ENCODE results near the gene LHX6. TPM values are rescaled to one million over a fixed set of nuclear protein-coding genes. Genes with fewer than 3 reads are reported as not detected.

Gene LHX6
- total RNA-seq = 1 to 10 TPM in 1 of 4 donors, under 1 TPM in 2, not detected in 1; 0.53 to 4.6 (median 0.95) TPM

DNA sequence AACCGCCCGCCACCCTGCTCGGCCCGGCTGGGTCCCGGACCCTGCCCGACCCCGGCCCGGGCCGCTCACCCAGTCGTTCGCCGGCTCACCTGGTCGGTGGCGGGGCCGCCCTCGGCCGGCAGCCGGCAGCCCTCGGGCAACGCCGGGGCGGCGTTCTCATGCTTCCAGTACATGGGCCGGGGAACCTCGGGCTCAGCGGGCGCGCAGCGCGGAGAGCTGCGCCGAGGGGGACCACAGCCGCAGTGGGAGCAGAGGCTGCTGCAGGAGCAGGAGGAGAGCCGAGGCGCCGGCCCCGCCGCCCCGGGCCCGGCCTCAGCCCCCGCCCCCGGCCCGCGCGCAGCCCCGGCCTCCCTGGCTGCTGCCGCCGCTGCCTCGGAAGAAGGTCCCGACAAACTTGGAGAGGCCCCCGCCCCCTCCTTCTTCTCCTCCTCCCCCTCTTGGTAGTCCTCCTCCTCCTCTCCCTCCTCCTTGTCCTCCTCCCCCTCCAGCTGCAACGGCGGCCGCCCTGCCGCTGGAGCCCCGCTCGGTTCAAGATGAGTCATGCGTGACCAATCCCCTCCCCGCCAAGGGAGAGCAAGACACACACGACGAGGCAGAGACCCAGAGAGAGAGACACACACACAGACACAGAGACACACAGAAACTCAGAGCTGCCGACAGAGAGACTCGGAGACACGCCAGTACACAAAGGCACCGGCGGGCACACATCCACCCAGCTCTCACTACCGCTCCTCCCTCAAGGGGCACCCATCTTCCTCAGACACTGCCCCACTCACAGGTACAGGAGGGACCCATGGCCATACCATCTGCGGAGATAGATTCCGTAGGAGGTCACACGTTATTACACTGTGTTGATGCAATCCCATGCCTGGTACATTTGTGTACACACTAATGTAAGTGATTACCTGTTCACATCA, at the start of gene LHX6:
Gene LHX6, minus strand, starts transcription at position 390 of the 917 bp plus-strand sequence. Its CDS starts 217 bp downstream, at position 173.
- TF ChIP-seq POLR2A (IDR thresholded peaks at IDR 0.05) = no peak
- TF ChIP-seq, protein P1, sequence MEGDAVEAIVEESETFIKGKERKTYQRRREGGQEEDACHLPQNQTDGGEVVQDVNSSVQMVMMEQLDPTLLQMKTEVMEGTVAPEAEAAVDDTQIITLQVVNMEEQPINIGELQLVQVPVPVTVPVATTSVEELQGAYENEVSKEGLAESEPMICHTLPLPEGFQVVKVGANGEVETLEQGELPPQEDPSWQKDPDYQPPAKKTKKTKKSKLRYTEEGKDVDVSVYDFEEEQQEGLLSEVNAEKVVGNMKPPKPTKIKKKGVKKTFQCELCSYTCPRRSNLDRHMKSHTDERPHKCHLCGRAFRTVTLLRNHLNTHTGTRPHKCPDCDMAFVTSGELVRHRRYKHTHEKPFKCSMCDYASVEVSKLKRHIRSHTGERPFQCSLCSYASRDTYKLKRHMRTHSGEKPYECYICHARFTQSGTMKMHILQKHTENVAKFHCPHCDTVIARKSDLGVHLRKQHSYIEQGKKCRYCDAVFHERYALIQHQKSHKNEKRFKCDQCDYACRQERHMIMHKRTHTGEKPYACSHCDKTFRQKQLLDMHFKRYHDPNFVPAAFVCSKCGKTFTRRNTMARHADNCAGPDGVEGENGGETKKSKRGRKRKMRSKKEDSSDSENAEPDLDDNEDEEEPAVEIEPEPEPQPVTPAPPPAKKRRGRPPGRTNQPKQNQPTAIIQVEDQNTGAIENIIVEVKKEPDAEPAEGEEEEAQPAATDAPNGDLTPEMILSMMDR (IDR thresholded peaks at IDR 0.05) = no peak
- Histone ChIP-seq H3K36me3 (no peaks in the 10 kb centered on the region), H3K27me3 (peaks cover 21 to 93% (median 41%) of the 10 kb centered on the region in 4 donors), H3K4me3 (peak within 1 kb of the TSS; percentile 17 to 67 (median 44)), H3K4me1 (peaks cover 15 to 39% (median 27%) of the 10 kb centered on the region in 3 donors), H3K27ac (peak within 1 kb of the TSS in 2 of 4 donors; percentile 52 to 66), H3K9me3 (no peaks in the 10 kb centered on the region)
- whole genome bisulfite sequencing, 2 donors = 43 to 64% methylated on average over 5 to 8 of the region's 70 CpGs
- intact Hi-C loops (cut with DNase I) = no loop called here
- DNase-seq = no peak

DNA sequence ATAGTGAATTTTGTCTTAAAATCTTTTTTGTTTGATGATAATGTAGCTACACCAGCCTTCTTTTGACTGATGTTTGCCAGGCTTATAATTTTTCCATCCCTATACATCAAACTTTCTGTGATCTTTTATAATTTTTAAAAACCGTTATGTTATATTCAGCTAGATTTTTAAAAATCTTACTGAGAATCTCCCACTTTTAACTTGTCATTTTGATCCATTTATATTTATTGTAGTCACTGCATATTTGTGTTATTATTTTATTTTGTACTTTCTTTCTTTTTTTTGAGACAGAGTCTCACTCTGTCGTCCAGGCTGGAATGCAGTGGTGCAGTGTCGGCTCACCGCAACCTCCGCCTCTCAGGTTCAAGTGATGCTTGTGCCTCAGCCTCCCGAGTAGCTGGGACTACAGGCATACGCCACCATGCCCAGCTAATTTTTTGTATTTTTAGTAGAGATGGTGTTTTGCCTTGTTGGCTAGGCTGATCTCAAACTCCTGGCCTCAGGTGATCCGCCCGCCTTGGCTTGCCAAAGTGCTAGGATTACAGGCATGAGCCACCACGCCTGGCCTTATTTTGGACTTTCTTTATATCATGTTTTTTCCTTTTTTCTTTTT, 48.6 kb upstream of the LHX6 start:
- H3K27me3 ChIP-seq = no peaks in the 10 kb centered on the region
- peaks cover 0 to 74% (median 0%) of the 10 kb centered on the region in 3 donors for H3K36me3 ChIP-seq
- 91 to 98% methylated on average over 10 of the region's 10 CpGs for WGBS, 2 donors
- no peak overlapping the region for H3K4me3 ChIP-seq
- peaks cover 0 to 12% (median 4%) of the 10 kb centered on the region in 3 donors for H3K9me3 ChIP-seq
- TF ChIP-seq POLR2A (IDR thresholded peaks at IDR 0.05) = no peak
- TF ChIP-seq, protein P1 (IDR thresholded peaks at IDR 0.05) = no peak
- H3K27ac ChIP-seq = no peak overlapping the region
- peaks cover 0 to 7% (median 0%) of the 10 kb centered on the region in 3 donors for H3K4me1 ChIP-seq
- DNase-seq = no peak
- intact Hi-C loops (cut with DNase I) = no loop called here

DNA sequence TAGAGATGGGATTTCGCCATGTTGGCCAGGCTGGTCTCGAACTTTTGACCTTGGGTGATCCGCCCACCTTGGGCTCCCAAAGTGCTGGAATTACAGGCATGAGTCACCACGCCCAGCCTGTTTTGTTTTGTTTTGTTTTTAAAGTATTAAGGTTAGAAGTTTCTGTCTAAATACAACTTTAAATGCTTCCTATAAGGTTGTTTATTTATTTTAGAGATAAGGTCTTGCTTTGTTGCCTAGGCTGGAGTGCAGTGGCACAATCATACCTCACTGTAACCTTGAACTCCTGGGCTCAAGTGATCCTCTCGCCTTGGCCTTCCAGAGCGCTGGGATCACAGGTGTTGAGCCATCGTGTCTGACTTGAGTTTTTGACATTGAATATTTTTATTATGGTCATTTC, 47.3 kb upstream of the LHX6 start:
- no peak for DNase-seq
- Histone ChIP-seq H3K4me1 (peaks cover 0 to 11% (median 0%) of the 10 kb centered on the region in 3 donors), H3K9me3 (peaks cover 0 to 12% (median 4%) of the 10 kb centered on the region in 3 donors), H3K36me3 (peaks cover 0 to 74% (median 0%) of the 10 kb centered on the region in 3 donors), H3K4me3 (no peak overlapping the region), H3K27me3 (no peaks in the 10 kb centered on the region), H3K27ac (no peak overlapping the region)
- TF ChIP-seq, protein P1 (IDR thresholded peaks at IDR 0.05) = no peak
- TF ChIP-seq POLR2A (IDR thresholded peaks at IDR 0.05) = no peak
- intact Hi-C loops (cut with DNase I) = no loop called here
- WGBS, 2 donors = 79 to 91% methylated on average over 7 of the region's 7 CpGs

DNA sequence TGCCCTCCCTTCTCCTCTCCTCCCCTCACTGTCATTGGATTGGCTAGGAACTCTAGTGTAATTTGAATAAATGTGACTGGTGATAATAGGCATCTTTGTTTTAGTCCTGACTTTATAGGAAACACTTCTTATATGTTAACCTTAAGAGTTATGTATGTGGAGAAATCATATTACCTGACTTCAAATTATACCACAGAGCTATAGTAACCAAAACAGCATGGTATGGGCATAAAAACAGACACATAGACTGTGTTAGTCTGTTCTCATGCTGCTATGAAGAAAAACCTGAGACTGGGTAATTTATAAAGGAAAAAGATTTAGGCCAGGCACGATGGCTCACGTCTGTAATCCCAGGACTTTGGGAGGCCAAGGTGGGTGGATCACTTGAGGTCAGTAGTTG, 45.3 kb upstream of the LHX6 start:
- DNase-seq = no peak
- intact Hi-C loops (cut with DNase I) = no loop called here
- Histone ChIP-seq H3K36me3 (peaks cover 0 to 64% (median 0%) of the 10 kb centered on the region in 3 donors), H3K9me3 (peaks cover 0 to 12% (median 4%) of the 10 kb centered on the region in 3 donors), H3K4me3 (no peak overlapping the region), H3K4me1 (peaks cover 0 to 11% (median 0%) of the 10 kb centered on the region in 3 donors), H3K27me3 (no peaks in the 10 kb centered on the region), H3K27ac (no peak overlapping the region)
- 85 to 94% methylated on average over 2 of the region's 2 CpGs for WGBS, 2 donors
- TF ChIP-seq, protein P1 (IDR thresholded peaks at IDR 0.05) = no peak
- TF ChIP-seq POLR2A (IDR thresholded peaks at IDR 0.05) = no peak
